HuH-7 (cell line): Measurements from ENCODE around the gene HM13.
"Not testable (repeated sequence)": the region's sequence is repeated elsewhere in the genome, so short reads cannot be mapped to it uniquely, and the experiment has no call there.

Source experiments
- DNase-seq: peaks from one replicate; pipeline ENCODE4 v3.0.0; 2011; ENCODE audit warnings: low spot score

Gene HM13

GRCh38 chr20:31612271-31612640 is 98.0 kb downstream of the HM13 start:
- not testable (repeated sequence) for DNase-seq

- no peak for DNase-seq
Measured at GRCh38 chr20:31615416-31615815, 101.2 kb downstream of the HM13 start.

- DNase-seq: no peak
Measured at GRCh38 chr20:31617432-31618104, 103.3 kb downstream of the HM13 start.
